Natural killer cell (primary cell): ENCODE results near the gene ITPKB. TPM values are rescaled to one million over a fixed set of nuclear protein-coding genes. Genes with fewer than 3 reads are reported as not detected.

Experiments
- ATAC-seq, 3 donors: fragments of 150-1000 bp in 2 of 3; fragments of 200-7000 bp in 1 of 3; cut with Tn5 transposase; 1 replicate in 1 of 3; 2 replicates in 2 of 3; pipeline ENCODE4 v1.10.0; 2021; ENCODE audit warnings: mild to moderate bottlenecking in 2 of 3, moderate library complexity in 2 of 3
- DNase-seq, 2 donors: peaks; one replicate each; pipeline versions ENCODE4 v3.0.0 to v3.0.0-alpha.2; 2013 to 2021; ENCODE audit warnings: mixed read lengths in 1 of 2
- H3K27ac ChIP-seq: one replicate; pipeline ENCODE4 v1.5.1; 2013; ENCODE audit warnings: mild to moderate bottlenecking, low read length
- H3K27me3 ChIP-seq: one replicate; pipeline ENCODE4 v1.6.1; 2013; ENCODE audit warnings: low read length; ENCODE audit not compliant: control insufficient read depth, insufficient read depth
- H3K36me3 ChIP-seq: one replicate; pipeline ENCODE4 v1.6.1; 2013; ENCODE audit warnings: low read length; ENCODE audit not compliant: control insufficient read depth, insufficient read depth
- H3K4me1 ChIP-seq: one replicate; pipeline ENCODE4 v1.6.1; 2013; ENCODE audit warnings: low read length; ENCODE audit not compliant: control insufficient read depth, insufficient read depth
- H3K4me3 ChIP-seq: one replicate; pipeline ENCODE4 v1.5.1; 2013; ENCODE audit warnings: low read length
- H3K9me3 ChIP-seq: one replicate; pipeline ENCODE4 v1.6.1; 2013; ENCODE audit warnings: low read length; ENCODE audit not compliant: control insufficient read depth, insufficient read depth
- H3K27ac Mint-ChIP-seq, 2 donors: one replicate each; pipeline ENCODE4 v1.8.0; 2022; ENCODE audit warnings: mild to moderate bottlenecking in 2 of 2, mixed read lengths in 2 of 2, moderate library complexity in 1 of 2
- H3K27me3 Mint-ChIP-seq, 2 donors: one replicate each; pipeline ENCODE4 v1.8.0; 2022; ENCODE audit warnings: low read depth in 2 of 2, mixed read lengths in 2 of 2
- H3K36me3 Mint-ChIP-seq: one replicate; pipeline ENCODE4 v1.8.0; 2022; ENCODE audit warnings: mixed read lengths
- H3K4me1 Mint-ChIP-seq, 2 donors: one replicate each; pipeline ENCODE4 v1.8.0; 2022; ENCODE audit warnings: mixed read lengths in 2 of 2
- H3K4me3 Mint-ChIP-seq: one replicate; pipeline ENCODE4 v1.8.0; 2022; ENCODE audit warnings: mild to moderate bottlenecking, moderate library complexity, mixed read lengths
- H3K9me3 Mint-ChIP-seq, 2 donors: one replicate each; pipeline ENCODE4 v1.8.0; 2022; ENCODE audit warnings: mixed read lengths in 2 of 2
- WGBS: methylation state at CpG from one replicate; pipeline ENCODE4 v1.1.7; 2013; ENCODE audit warnings: missing lambda C conversion rate; ENCODE audit not compliant: insufficient coverage; 5-methylcytosine and 5-hydroxymethylcytosine counted together
- intact Hi-C: fragments of 100-400 bp; cut with micrococcal nuclease; formaldehyde crosslinking; loops from one replicate; pipeline ENCODE4 v1.14.2; 2022
- total RNA-seq, 4 donors: library from RNA; stranded (reverse); fragments of 120-200 nt in 1 of 4; gene quantifications; one replicate each; pipeline versions ENCODE4 v1.2.3 to v1.2.4, GENCODE V29; 2013 to 2022
- TF ChIP-seq, protein P1 (sequence below): fragments of 200-600 bp; IDR thresholded peaks from one replicate; pipeline ENCODE4 v1.8.0; 2022; ENCODE audit warnings: antibody characterized with exemption

The ITPKB gene
- total RNA-seq, 3 donors from 2014 or later (not counting 1 experiment from before 2014, with no cell fraction given): 92.2 to 133 (median 99.0) TPM

DNA sequence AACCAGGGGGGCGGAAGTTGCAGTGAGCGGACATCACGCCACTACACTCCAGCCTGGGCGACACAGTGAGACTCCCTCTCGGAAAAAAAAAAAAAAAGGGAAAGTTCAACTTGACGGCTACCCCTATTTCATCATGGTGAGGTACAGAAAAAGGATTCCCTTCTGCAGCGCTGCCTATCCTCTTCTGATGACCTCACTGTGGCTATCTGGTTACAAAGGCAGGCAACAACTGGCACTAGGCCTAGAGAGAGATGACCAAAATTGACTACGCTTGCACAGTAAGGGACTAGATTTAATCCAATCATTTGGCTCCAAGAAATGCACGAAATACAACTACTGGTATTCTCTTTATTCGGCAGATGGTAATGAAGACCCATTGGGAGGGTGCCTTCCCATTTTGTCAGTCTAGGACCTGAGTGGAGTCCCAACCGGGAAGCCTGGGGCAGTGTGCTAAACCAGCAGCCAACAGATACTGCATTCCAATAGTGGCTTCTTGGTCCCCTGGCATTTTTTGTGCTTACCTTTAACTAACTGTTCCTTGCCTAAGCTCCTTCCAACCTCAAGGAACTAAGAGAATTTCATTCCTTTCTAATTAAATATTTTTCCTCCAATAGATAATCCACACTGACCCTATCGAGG is 36.6 kb downstream of the ITPKB start:
- H3K36me3 Mint-ChIP-seq: no peaks in the 10 kb centered on the region
- intact Hi-C loops: loop anchor here (2.0 kb wide), 1 partner anchor 36 kb away; the partner anchor contains the start of gene ITPKB
- no peaks in the 10 kb centered on the region for H3K27me3 Mint-ChIP-seq
- Histone ChIP-seq H3K4me1 (peaks cover 48% of the 10 kb centered on the region), H3K4me3 (peak overlapping the region; percentile 47), H3K36me3 (peaks cover 16% of the 10 kb centered on the region), H3K9me3 (no peaks in the 10 kb centered on the region), H3K27me3 (no peaks in the 10 kb centered on the region), H3K27ac (peak overlapping the region; percentile 85)
- 90% methylated on average over 11 of the region's 12 CpGs for WGBS
- no peaks in the 10 kb centered on the region for H3K9me3 Mint-ChIP-seq
- H3K4me1 Mint-ChIP-seq: peaks cover 56 to 66% of the 10 kb centered on the region in 2 donors
- ATAC-seq (no peak), DNase-seq (no peak)
- peak overlapping the region; percentile 95 to 99 for H3K27ac Mint-ChIP-seq
- TF ChIP-seq, protein P1, sequence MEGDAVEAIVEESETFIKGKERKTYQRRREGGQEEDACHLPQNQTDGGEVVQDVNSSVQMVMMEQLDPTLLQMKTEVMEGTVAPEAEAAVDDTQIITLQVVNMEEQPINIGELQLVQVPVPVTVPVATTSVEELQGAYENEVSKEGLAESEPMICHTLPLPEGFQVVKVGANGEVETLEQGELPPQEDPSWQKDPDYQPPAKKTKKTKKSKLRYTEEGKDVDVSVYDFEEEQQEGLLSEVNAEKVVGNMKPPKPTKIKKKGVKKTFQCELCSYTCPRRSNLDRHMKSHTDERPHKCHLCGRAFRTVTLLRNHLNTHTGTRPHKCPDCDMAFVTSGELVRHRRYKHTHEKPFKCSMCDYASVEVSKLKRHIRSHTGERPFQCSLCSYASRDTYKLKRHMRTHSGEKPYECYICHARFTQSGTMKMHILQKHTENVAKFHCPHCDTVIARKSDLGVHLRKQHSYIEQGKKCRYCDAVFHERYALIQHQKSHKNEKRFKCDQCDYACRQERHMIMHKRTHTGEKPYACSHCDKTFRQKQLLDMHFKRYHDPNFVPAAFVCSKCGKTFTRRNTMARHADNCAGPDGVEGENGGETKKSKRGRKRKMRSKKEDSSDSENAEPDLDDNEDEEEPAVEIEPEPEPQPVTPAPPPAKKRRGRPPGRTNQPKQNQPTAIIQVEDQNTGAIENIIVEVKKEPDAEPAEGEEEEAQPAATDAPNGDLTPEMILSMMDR: no peak
- H3K4me3 Mint-ChIP-seq: peak overlapping the region; percentile 83

DNA sequence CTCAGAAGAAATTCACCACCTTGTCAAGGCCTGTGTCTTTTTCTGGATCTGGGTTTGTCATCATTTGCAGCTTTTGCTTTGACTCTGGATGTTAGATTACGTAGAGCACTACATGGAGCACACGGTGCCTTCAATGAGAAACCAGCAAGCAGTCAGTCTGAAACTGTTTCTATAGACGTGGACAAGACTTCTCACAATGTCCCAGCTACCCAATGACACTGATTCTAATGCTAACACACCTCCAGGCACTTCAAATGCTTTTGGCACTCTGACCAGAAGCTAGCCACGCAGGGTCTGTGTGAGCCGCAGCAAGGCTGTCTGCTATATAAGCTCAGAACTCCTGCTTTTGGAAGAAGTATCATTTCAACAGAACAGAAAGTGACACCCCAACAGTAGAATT is 38.2 kb downstream of the ITPKB start:
- 51% methylated on average over 5 of the region's 5 CpGs for WGBS
- intact Hi-C loops: no loop called here
- Mint-ChIP-seq H3K9me3 (no peaks in the 10 kb centered on the region), H3K36me3 (no peaks in the 10 kb centered on the region), H3K27me3 (no peaks in the 10 kb centered on the region), H3K4me1 (peaks cover 65 to 73% of the 10 kb centered on the region in 2 donors), H3K4me3 (peak overlapping the region; percentile 13), H3K27ac (peak overlapping the region; percentile 95 to 99)
- Histone ChIP-seq H3K36me3 (peaks cover 15% of the 10 kb centered on the region), H3K4me3 (no peak overlapping the region), H3K4me1 (peaks cover 56% of the 10 kb centered on the region), H3K27me3 (no peaks in the 10 kb centered on the region), H3K27ac (no peak overlapping the region), H3K9me3 (no peaks in the 10 kb centered on the region)
- ATAC-seq (no peak), DNase-seq (no peak)
- TF ChIP-seq, protein P1: no peak

DNA sequence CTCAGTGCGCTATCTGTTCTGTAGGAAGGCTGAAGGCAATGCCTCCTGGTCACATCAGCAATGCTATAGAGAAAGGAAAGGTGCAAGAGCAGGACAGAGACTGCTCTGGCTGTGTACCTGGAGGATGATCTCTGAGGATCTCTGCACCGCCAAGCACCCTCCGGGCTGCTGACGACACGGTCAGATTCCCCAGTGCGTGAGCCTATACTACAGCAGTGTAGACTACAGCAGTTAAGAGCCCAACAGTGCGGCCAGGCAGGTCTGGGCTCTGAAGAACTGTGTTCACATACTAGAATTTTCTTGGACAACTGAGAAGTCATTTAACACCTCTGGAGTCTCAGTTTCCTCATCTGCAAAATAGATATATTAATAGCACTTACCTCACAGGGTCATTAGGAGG is 39.9 kb downstream of the ITPKB start:
- Histone ChIP-seq H3K27ac (peak overlapping the region; percentile 6), H3K4me3 (no peak overlapping the region), H3K27me3 (no peaks in the 10 kb centered on the region), H3K9me3 (no peaks in the 10 kb centered on the region), H3K4me1 (peaks cover 63% of the 10 kb centered on the region), H3K36me3 (peaks cover 15% of the 10 kb centered on the region)
- TF ChIP-seq, protein P1: no peak
- peak overlapping the region; percentile 13 for H3K4me3 Mint-ChIP-seq
- peaks cover 66 to 75% of the 10 kb centered on the region in 2 donors for H3K4me1 Mint-ChIP-seq
- WGBS: 81% methylated on average over 7 of the region's 7 CpGs
- ATAC-seq: no peak
- no peaks in the 10 kb centered on the region for H3K36me3 Mint-ChIP-seq
- intact Hi-C loops: no loop called here
- H3K27me3 Mint-ChIP-seq: no peaks in the 10 kb centered on the region
- H3K9me3 Mint-ChIP-seq: no peaks in the 10 kb centered on the region
- DNase-seq: no peak
- H3K27ac Mint-ChIP-seq: peak overlapping the region; percentile 97 to 99

DNA sequence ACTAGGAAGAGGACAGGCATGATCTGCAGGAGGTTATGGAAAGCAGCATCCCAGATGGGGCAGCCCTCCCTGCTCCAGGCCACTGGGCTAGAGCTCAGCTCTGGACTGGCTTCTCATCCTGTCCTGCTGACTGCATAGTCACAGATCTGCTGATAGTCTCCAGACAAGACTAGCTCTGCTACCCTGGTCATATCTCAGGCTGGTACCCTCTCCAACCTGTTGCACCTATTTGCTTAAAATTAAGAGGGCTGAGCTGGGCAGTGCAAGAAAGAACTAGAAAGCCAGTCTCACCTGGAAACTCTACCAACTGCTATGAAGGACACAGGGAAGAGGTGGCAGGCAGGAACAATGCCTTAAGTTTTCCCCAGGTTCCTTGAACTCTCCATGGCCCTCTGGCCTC is 40.4 kb downstream of the ITPKB start:
- Mint-ChIP-seq H3K27me3 (no peaks in the 10 kb centered on the region), H3K9me3 (no peaks in the 10 kb centered on the region), H3K36me3 (no peaks in the 10 kb centered on the region), H3K4me3 (no peak overlapping the region), H3K4me1 (peaks cover 71 to 75% of the 10 kb centered on the region in 2 donors), H3K27ac (peak overlapping the region; percentile 97 to 99)
- H3K27me3 ChIP-seq: no peaks in the 10 kb centered on the region
- no peaks in the 10 kb centered on the region for H3K9me3 ChIP-seq
- intact Hi-C loops: no loop called here
- ATAC-seq: no peak
- no peak overlapping the region for H3K4me3 ChIP-seq
- H3K4me1 ChIP-seq: peaks cover 59% of the 10 kb centered on the region
- no peak for DNase-seq
- TF ChIP-seq, protein P1: no peak
- H3K36me3 ChIP-seq: peaks cover 15% of the 10 kb centered on the region
- peak overlapping the region; percentile 6 for H3K27ac ChIP-seq
